Lower lobe of right lung (tissue), 2 donors: Measurements from ENCODE around the gene TCF25. TPM values are rescaled to one million over a fixed set of nuclear protein-coding genes. Genes with fewer than 3 reads are reported as not detected.

ENCODE experiments used
- ATAC-seq, 2 donors: fragments of 200-7000 bp; cut with Tn5 transposase; one replicate each; pipeline ENCODE4 v1.9.1; 2020 to 2022; ENCODE audit warnings: mild to moderate bottlenecking in 2 of 2, moderate library complexity in 2 of 2
- DNase-seq: peaks from one replicate; pipeline ENCODE4 v3.0.0-alpha.2; 2020
- H3K27ac ChIP-seq: fragments of 200-600 bp; one replicate; pipeline ENCODE4 v1.8.0; 2022
- H3K27me3 ChIP-seq: fragments of 200-600 bp; one replicate; pipeline ENCODE4 v1.8.0; 2022; ENCODE audit warnings: low read depth
- H3K36me3 ChIP-seq: fragments of 200-600 bp; one replicate; pipeline ENCODE4 v1.8.0; 2022; ENCODE audit warnings: mild to moderate bottlenecking
- H3K4me1 ChIP-seq: fragments of 200-600 bp; one replicate; pipeline ENCODE4 v1.8.0; 2022
- H3K4me3 ChIP-seq: fragments of 200-600 bp; one replicate; pipeline ENCODE4 v1.8.0; 2022; ENCODE audit warnings: mild to moderate bottlenecking
- H3K9me3 ChIP-seq: fragments of 200-600 bp; one replicate; pipeline ENCODE4 v1.8.0; 2022
- CTCF ChIP-seq: fragments of 200-600 bp; IDR thresholded peaks from one replicate; pipeline ENCODE4 v1.8.0; 2022; ENCODE audit warnings: antibody characterized with exemption, mild to moderate bottlenecking
- intact Hi-C: fragments of 100-400 bp; cut with DNase I; formaldehyde crosslinking; loops from one replicate; pipeline ENCODE4 v1.11.0; 2022
- total RNA-seq: library from RNA; stranded (reverse); fragmentation: NEBNext Ultra II Directional; extraction: Animal tissue kit (Norgen Biotek cat#: 25700); gene quantifications from one replicate; pipeline ENCODE4 v1.2.1, GENCODE V29; 2021
- donor health status: DM: no; HTN: yes; CAD: no; lungs with severe emphysema.

Gene TCF25
- total RNA-seq, 1 donor from 2014 or later, result 152 TPM

- no peak for TF ChIP-seq CTCF
- Histone ChIP-seq H3K27ac (no peak overlapping the region), H3K4me3 (no peak overlapping the region), H3K4me1 (no peaks in the 10 kb centered on the region), H3K27me3 (no peaks in the 10 kb centered on the region), H3K36me3 (peaks cover 73% of the 10 kb centered on the region), H3K9me3 (no peaks in the 10 kb centered on the region)
- no peak for ATAC-seq
- DNase-seq, result no peak
- intact Hi-C loops, result no loop called here
These were observed 30.6 kb downstream of the TCF25 start for GRCh38 chr16:89903908-89904515.

- Histone ChIP-seq H3K36me3 (peaks cover 72% of the 10 kb centered on the region), H3K4me3 (no peak overlapping the region), H3K4me1 (peaks cover under 1% of the 10 kb centered on the region), H3K9me3 (no peaks in the 10 kb centered on the region), H3K27me3 (no peaks in the 10 kb centered on the region), H3K27ac (no peak overlapping the region)
- intact Hi-C loops, result no loop called here
- ATAC-seq, result peak in 1 of 2 donors; percentile 4
- no peak for DNase-seq
- TF ChIP-seq CTCF, result no peak
These were observed 31.5 kb downstream of the TCF25 start for GRCh38 chr16:89904606-89905510.

- no peaks in the 10 kb centered on the region for H3K27me3 ChIP-seq
- no peak overlapping the region for H3K4me3 ChIP-seq
- TF ChIP-seq CTCF, result no peak
- H3K9me3 ChIP-seq, result no peaks in the 10 kb centered on the region
- intact Hi-C loops, result no loop called here
- no peak overlapping the region for H3K27ac ChIP-seq
- no peak for DNase-seq
- H3K36me3 ChIP-seq, result peaks cover 68% of the 10 kb centered on the region
- ATAC-seq, result no peak
- H3K4me1 ChIP-seq, result peaks cover 5% of the 10 kb centered on the region
These were observed 32.2 kb downstream of the TCF25 start for GRCh38 chr16:89905511-89906139.

GRCh38 chr16:89906140-89907025 lies 33.0 kb downstream of the TCF25 start:
- Histone ChIP-seq H3K4me1 (peaks cover 5% of the 10 kb centered on the region), H3K9me3 (no peaks in the 10 kb centered on the region), H3K4me3 (no peak overlapping the region), H3K27ac (no peak overlapping the region), H3K27me3 (no peaks in the 10 kb centered on the region), H3K36me3 (peaks cover 69% of the 10 kb centered on the region)
- no peak for DNase-seq
- no peak for ATAC-seq
- intact Hi-C loops, result no loop called here
- no peak for TF ChIP-seq CTCF
